HG02943 (cell line): ENCODE data around the gene PRCD.
"Not testable (repeated sequence)": the region's sequence is repeated elsewhere in the genome, so short reads cannot be mapped to it uniquely, and the experiment has no call there.

Experiments used
- ATAC-seq: cut with Tn5 transposase; IDR thresholded peaks from one replicate; pipeline ENCODE4 v1.9.1; 2021; ENCODE audit warnings: mild to moderate bottlenecking, low read depth, moderate library complexity; ENCODE audit not compliant: unreplicated experiment

PRCD gene

GRCh38 chr17:76525513-76525833, 14.4 kb upstream of the PRCD start:
- ATAC-seq, result not testable (repeated sequence)

DNA sequence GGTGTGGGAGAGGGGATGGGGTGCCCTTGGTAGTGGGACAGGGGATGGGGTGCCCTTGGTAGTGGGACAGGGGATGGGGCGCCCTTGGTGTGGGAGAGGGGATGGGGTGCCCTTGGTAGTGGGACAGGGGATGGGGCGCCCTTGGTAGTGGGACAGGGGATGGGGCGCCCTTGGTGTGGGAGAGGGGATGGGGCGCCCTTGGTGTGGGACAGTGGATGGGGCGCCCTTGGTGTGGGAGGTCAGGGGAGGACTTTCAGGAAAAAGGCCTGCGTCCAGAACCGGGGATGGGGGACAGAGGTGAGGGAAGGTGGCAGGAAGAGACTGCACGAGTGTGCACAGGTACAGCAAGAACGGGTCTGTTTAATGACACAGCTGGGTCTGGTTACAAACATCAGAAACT, 12.8 kb upstream of the PRCD start:
- not testable (repeated sequence) for ATAC-seq

DNA sequence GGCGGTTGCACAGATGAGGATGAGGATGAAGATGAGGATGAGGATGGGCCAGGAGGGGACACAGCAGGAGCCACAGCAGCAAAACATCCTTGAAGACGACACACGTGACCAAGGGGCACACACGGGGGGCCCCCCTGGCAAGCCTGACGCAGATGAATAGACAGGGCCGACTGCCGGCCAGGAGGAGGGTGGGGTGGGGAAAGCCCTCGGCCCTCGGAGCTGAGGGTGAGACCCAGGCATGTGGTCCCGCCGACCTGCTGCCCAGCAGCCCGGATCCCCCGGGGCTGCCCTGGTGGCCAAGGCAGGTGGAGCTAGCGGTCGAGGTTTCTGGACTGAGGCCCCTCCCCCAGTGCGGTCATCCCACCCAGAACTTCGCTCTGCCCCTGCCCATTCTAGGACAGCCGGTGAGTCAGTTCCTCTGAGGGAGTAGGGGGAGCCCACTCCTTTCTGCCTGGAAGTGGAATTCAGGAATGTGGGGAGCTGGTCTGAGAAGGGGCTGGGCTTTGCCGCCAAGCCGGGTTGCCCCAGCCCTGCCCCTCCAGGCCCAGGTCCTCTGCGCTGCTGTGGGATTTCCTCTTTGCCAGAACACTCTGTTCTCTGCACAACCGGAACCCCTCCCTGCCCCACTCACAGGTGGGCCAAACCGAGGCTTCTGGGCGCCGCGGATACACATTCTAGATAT, 12.3 kb upstream of the PRCD start:
- ATAC-seq, result peak; percentile 48

DNA sequence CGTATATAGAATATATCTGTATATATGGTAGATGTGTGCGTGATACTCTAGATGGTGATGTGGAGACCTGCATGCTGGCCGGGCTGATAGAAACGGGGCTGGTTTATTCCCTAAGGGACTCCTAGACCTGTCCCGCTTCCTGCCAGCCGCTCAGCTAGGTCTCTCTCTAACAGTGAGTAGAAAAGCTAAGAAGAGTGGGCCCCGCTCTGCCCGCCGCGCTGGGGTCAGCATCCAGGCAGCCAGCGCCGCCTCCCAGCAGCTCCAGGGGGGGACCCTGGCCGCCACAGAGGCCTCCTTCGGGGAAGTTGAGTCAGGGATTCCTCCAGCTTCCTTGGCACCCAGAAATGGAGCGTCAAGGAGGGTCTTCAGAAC, 11.7 kb upstream of the PRCD start:
- peak; percentile 52 for ATAC-seq

- no peak for ATAC-seq
Measured at GRCh38 chr17:76528528-76529223, 11.2 kb upstream of the PRCD start.

DNA sequence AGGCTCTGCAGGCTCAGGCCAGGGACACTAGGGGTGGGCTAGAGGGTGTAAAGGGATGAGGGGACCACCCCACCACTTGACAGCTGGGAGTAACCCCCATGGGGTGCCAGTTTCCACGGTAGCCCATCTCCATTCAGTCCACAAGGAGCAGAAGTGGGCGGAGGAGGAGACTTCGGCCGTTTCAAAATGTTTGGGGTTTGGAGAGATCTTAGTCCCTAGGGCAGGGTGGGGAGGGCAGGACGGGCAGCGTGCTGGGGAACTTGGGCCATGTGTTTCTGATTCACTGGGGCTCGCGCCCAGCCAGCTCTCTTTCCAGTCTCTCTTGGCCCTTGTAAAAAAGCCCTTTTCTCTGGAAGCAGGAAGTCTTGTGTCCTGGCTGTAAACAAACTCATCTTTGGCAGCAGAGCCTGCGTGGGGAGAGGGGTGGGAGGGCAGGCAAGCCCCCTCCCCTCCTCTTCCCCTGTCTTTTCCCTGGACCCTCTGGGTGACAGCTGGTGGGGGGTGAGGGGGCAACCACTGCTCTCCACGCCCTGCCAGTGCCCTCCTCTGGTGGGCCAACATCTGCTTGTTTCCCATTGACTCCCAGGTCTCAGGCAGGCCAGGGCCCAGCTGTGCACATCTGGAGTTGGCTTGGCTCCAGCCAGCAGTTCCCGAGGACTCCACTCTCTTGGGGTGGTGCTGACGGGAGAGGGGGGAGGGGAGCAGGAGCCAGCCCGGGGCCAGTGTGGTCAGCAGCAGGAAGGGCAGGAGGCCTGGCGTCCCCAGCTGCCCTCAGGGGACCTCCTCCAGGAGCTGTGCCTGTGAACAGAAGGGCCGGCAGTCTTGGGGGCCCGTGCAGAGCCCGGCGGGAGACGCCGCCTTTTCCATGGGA, 10.4 kb upstream of the PRCD start:
- ATAC-seq, result no peak

DNA sequence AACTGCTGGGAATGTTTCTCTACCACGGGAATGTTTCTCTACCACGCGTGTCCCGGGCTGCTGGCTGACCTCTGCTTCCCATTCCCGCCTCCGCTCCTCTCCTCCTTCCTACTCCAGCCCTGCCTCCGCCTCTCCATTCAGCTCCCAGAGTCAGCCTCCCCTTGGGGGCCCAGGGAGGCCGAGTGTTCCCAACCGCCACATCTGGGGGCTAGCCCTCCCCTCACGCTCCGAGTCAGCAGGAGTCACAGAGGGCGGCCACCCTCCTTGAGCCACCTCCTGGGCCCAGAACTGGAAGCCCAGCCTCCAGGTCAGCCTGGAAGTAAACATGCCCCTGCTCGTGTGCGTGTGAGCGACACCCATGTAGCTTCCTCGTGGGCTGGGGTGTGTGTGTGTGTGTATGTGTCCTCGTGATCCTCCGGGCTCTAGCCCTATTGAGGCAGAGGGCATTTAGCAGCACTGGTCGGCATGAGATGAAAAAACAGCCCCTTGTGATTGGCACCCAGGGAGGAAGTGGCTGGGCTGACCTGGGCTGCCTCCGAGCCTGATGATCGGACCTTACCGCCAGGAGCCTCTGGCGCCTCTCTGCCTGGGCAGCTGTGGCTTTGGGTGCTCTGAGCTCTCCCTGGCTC, 9.6 kb upstream of the PRCD start:
- ATAC-seq, result no peak

GRCh38 chr17:76530811-76531485, 8.9 kb upstream of the PRCD start:
- ATAC-seq, result no peak

GRCh38 chr17:76531486-76532038, 8.3 kb upstream of the PRCD start:
- no peak for ATAC-seq

DNA sequence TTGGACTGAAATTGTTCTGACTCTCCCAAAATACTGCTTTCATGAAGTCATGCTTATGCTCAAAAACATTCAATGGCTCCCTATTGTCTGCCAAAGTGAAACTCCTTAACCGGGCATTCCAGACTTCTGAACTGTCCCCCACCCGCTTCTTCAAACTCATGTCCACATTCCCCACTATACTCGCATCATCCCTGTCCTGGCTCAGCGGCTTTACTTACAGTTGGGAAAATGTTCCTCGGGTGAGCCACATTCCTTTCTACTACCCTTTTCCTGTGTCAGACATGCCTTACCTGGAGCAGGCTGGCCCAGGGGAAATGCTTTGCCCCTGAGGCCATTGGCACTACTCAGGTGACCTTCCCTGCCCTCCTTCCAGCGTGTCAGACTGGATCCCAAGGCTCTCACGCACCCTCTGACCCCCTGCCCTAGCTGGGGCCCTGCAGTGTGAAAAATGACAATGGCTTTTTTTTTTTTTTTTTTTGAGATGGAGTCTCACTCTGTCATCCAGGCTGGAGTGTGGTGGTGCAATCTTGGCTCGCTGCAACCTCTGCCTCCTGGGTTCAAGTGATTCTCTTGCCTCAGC, 7.7 kb upstream of the PRCD start:
- ATAC-seq, result no peak

DNA sequence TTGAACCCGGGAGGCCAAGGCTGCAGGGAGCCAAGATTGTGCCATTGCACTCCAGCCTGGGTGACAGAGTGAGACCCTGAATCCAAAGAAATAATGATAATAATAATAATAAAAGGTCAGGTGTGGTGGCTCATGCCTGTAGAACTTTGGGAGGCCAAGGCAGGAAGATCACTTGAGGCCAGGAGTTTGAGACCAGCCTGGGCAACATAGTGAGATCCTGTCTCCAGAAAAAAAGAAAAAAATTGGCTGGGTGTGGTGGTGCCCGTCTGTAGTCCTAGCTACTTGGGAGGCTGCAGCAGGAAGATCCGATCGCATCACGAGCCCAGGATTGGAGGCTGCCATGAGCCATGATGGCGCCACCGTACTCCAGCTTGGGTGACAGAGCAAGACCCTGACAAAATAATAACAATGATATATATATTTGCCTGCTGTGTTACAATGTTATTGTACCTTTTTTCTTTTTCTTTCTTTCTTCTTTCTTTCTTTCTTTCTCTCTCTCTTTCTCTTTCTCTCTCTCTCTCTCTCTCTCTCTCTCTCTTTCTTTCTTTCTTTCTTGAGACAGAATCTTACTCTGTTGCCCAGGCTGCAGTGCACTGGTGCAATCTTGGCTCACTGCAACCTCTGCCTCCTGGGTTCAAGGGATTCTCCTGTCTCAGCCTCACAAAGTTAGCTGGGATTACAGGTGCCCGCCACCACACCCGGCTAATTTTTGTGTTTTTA, 6.0 kb upstream of the PRCD start:
- ATAC-seq, result not testable (repeated sequence)

DNA sequence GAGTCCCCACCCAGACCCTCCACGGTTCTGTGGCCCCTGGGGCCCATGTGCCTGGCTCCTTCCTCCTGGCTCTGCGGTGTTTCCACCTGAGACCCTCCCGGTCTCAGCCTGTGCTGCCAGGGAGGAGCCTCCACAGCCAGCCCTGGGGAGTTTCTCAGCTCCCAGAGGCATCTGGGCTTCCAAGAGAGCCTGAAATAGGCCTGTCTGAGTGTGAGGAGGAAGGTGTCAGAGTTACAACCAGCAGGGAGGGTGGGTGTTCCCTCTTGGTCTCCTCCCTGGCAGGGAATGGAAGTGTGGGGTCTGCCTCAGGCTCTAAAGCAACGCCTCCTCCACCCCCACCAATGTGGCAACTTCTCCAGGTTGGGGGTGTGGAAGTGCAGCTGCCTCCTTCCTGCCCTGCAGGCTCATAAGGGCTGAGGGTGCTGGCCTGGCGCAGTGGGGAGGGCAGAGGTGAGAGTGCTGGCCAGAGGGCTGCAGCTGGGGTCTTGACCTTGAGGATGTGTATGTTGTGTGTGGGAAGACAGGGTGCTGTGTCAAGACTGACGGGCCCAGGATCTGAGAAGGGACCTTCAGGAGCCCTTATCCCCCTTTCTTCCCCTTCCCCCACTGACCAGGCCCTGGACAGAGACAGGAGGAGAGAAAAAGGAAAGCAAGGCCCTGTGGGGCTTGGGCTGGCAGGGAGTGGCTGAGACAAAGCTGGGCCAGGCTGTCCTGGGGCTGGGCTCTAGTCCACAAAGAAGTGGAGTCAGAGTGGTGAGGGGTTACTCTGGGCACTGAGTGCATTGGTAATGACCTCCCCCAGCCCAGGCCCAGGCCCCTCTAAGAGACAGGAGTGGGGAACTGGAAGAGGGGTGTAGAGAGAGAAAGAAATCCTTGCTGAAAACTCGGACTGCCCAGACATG, 4.8 kb upstream of the PRCD start:
- ATAC-seq, result no peak

GRCh38 chr17:76535788-76536510, 3.9 kb upstream of the PRCD start:
- no peak for ATAC-seq

DNA sequence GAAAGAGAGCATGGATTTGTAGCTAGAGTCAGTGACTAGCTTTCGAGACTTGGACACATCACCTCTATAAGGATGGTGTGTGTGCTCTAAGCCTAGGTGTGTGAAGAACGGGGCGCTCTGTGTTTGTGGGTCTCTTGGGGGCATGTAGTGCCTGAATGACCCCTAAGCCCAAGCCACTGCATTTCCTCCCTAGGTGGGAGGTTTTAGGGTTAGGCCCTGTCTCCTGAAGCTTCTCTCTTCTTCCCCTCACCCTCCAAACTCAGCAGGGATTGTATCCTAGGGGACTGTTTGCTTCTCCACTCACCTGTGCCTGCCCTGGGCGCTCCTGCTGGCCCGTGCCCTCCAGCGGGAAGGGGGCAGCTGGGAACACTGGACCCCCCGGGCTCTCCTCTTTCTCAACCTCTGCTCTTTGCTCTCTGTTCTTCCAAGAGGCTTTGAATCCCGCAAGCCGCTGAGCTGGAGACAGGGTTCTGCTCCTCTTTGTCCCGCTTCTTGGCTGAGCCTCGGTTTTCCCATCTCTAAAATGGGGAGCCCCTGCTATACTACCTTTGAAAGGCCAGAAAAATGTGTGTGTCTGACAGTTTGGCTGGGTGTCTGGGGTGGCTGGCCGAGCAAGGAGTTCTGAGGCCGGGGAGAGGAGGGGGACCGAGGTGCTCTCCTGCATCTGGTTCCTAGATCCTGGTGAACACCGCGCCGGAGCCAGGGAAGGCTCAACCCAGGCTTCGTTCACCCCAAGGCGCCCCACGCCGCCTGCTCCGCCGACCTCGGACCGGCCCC, 3.1 kb upstream of the PRCD start:
- ATAC-seq, result no peak

GRCh38 chr17:76537288-76537577, 2.6 kb upstream of the PRCD start:
- ATAC-seq, result no peak

GRCh38 chr17:76537578-76538280, 2.1 kb upstream of the PRCD start, which contains the start of gene CYGB:
Gene CYGB (minus strand): TSS chr17:76537709. CDS start chr17:76537542, 167 bp downstream.
- ATAC-seq, result no peak
